ENCODE measurements around the gene MBNL2.

DNA sequence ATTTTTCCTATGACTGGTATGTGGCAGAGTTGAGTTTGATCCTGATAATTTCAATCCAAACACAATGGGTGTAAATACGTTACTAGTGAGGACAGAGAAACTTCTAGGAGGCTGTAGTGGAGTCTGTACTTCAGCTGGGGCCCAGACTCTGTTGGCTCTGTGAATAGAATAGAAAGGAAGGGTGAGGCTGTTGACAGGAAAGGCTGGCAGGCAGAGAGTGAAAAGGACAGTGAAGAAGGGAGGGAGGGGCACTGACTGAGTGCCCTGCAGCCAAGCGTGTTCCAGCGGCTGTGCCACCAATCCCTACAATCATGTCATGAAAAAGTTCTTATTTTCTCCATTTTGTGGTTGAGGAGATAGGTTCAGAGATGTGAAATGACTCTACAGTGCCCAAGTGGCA, 80.5 kb downstream of the MBNL2 start:
- TF ChIP-seq, protein P1, sequence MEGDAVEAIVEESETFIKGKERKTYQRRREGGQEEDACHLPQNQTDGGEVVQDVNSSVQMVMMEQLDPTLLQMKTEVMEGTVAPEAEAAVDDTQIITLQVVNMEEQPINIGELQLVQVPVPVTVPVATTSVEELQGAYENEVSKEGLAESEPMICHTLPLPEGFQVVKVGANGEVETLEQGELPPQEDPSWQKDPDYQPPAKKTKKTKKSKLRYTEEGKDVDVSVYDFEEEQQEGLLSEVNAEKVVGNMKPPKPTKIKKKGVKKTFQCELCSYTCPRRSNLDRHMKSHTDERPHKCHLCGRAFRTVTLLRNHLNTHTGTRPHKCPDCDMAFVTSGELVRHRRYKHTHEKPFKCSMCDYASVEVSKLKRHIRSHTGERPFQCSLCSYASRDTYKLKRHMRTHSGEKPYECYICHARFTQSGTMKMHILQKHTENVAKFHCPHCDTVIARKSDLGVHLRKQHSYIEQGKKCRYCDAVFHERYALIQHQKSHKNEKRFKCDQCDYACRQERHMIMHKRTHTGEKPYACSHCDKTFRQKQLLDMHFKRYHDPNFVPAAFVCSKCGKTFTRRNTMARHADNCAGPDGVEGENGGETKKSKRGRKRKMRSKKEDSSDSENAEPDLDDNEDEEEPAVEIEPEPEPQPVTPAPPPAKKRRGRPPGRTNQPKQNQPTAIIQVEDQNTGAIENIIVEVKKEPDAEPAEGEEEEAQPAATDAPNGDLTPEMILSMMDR (IDR thresholded peaks at IDR 0.05; ENCODE audit: low read depth, low read length, poor library complexity, severe bottlenecking) = no peak
- TF ChIP-seq EZH2phosphoT487 (IDR thresholded peaks at IDR 0.05; ENCODE audit: borderline replicate concordance, low read length) = no peak

Data from DOHH2 (cell line).